GM12874 (cell line): ENCODE measurements around the gene CCDC86.

Experiments
- CTCF ChIP-seq: IDR thresholded peaks from 2 replicates; pipeline ENCODE4 v1.5.1; 2011; ENCODE audit warnings: low read depth, mild to moderate bottlenecking, control low read depth, low read length, moderate library complexity; ENCODE audit not compliant: insufficient read depth

CCDC86 gene

GRCh38 chr11:60809249-60809648, 32.7 kb upstream of the CCDC86 start:
- TF ChIP-seq CTCF = no peak

- no peak for TF ChIP-seq CTCF
Measured at GRCh38 chr11:60809691-60810090, 32.2 kb upstream of the CCDC86 start.

- TF ChIP-seq CTCF = no peak
Measured at GRCh38 chr11:60810151-60810550, 31.8 kb upstream of the CCDC86 start.

GRCh38 chr11:60810569-60810968, 31.3 kb upstream of the CCDC86 start:
- TF ChIP-seq CTCF = no peak

- no peak for TF ChIP-seq CTCF
Measured at GRCh38 chr11:60813324-60813723, 28.6 kb upstream of the CCDC86 start.

- no peak for TF ChIP-seq CTCF
Measured at GRCh38 chr11:60814112-60814511, 27.8 kb upstream of the CCDC86 start.

- TF ChIP-seq CTCF = no peak
Measured at GRCh38 chr11:60816590-60817157, 25.2 kb upstream of the CCDC86 start.
